Stimulated activated CD8-positive, alpha-beta memory T cell treated with anti-CD3 and anti-CD28 coated beads, Interleukin-4, amount 100 ng/mL, for 1 hour (primary cell): ENCODE results near the gene TWF1.
"Not testable (repeated sequence)": the region's sequence is repeated elsewhere in the genome, so short reads cannot be mapped to it uniquely, and the experiment has no call there.

Source experiments
- DNase-seq, 2 donors: peaks; one replicate each; pipeline ENCODE4 v3.0.0-alpha.2; 2020; ENCODE audit warnings: low read depth in 2 of 2, low spot score in 1 of 2

TWF1 gene

DNA sequence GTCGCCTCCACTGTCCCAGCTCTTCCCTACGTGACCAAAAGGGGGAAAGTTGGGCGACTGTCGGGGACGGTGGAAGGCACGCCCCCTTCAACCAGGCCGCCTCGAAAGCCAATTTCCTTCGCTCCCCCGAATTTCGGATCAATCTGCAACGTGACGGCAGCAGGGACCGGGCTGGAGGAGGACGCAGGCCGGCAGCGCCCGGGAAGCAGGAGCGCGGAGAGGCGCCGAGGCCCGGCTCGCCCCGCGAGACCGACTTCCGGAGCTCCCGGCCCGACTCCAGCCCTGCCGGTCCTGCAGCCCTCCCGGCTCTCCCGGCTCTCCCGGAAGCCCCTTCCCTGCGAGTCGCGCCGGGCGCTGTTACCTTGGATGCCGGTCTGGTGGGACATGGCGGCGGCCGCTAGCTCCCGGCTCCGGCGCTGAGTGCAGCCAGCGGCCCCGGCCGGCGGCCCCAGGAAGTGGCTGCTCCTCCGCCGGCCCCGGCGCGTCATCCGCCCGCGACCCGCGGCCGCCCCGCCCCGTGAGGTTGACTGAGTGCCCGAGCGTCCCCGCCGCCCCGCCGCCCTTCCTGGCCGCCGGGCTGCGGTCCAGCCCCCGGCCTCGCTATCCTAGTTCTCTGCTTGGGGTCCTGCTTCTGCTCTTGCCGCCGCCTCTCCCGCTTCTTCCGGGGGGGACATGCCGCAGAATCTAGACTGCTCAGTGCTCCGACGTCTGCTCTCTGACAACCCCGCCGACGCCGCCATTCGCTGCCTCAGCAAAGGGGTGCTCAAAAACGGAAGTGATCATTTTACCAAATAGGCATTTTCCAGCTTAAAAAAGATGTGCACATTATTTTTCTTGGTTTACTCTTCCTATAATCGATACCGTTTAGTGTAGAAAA lies at the start of gene TWF1:
TSS of gene TWF1 (minus strand) at position 458 of the 877 bp plus-strand sequence. CDS start at position 386, 72 bp downstream.
- DNase-seq: peak; percentile 65 to 68

DNA sequence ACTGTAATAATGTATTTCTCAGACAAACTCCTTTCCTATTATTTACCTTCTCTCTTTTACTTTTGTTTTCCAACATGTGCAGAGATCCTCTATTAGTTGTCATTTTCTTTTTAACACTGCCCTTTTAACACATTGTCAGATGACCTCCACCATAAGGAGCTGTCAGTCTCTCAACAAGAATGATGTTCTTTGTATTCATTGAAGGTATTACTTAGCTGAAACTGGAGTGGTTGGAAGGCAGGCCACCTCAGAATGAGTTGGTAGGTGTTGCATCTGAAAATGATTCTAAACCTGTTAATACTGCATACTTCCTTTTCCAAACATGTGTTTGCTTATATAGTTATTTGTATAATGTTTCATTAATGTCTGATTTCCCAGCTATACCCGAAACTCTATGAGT lies 46.6 kb upstream of the TWF1 start:
- no peak for DNase-seq

GRCh38 chr12:43848786-43849185 lies 42.7 kb upstream of the TWF1 start:
- DNase-seq: no peak

DNA sequence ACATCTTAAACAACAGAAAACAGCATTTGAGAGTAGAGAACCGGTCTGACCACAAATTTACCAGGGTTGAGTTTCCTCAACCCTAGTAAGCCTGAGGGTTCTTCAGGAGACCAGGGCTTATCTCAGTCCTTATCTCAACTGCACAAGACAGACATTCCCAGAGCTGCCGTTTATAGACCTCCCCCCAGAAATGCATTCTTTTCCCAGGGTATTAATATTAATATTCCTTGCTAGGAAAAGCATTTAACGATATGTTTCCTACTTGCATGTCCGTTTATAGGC lies 42.0 kb upstream of the TWF1 start:
- DNase-seq: no peak

DNA sequence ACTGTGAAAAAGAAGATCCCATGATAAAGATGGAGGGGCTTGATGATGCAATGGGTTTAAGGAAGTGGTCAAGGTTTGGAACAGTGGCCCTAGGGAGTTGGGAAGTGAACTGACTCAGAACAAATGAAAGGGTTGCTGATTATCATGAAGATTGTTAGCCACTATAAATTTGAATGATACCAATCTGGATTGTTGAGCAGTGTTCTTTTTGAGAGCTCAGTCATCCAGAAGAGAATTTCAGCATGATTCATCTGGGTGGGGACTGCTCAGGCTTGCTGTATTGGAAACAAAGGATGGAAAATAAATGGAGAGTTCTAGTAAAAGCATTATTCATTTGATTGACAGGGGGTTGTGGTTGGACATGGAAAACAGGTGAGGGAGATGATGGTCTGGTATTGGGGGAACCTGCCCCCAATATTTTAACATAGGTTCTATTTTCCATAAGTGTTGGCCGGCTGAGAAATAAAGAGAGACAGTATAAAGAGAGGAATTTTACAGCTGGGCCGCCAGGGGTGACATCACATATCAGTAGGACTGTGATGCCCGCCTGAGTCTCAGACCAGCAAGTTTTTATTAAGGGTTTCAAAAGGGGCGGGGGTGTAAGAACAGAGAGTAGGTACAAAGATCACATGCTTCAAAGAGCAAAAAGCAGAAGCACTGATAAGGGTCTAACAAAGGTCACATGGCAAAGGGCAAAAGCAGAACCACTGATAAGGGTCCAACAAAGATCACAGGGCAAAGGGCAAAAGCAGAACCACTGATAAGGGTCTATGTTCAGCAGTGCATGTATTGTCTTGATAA lies 41.5 kb upstream of the TWF1 start:
- DNase-seq: not testable (repeated sequence)

GRCh38 chr12:43842259-43842658 lies 36.1 kb upstream of the TWF1 start:
- no peak for DNase-seq

DNA sequence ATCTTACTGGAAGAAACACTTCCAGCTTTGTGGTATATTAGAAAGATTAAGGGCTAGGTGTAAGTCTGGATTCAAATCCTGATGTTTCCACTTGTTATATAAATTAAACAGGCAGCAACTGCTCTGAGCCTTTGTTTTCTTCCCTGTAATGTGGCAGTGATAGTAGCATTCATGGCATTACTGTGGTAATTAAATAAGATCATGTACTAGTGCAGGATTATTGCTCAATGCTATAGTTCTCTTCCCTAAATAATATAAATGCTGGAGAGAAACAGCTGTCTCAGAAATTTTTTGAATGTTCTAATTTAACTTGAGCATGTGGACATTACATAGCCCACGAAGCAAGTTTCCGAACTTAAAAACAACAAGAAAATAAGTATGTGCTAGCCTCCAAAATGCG lies 35.1 kb upstream of the TWF1 start:
- no peak for DNase-seq

DNA sequence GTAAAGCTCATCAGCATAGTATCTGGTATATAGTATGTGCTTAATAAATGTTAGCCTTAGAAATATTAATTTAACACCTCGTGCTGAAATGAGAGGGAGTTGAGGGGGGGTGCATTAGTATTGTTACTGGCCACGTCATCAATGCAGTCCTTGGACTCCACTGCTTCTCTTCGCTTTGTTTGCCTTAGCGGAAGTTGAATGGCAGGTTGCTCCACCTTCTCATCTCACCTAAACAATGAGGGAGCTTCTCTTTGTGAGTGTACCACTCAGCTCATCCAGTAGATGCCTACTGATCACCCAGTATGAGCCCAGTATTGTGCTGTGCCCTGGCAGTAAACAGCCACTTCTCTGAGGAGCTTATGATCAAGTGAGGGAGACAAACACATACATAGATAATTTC lies 34.2 kb upstream of the TWF1 start:
- no peak for DNase-seq

GRCh38 chr12:43836475-43836989 lies 30.4 kb upstream of the TWF1 start:
- DNase-seq: no peak

DNA sequence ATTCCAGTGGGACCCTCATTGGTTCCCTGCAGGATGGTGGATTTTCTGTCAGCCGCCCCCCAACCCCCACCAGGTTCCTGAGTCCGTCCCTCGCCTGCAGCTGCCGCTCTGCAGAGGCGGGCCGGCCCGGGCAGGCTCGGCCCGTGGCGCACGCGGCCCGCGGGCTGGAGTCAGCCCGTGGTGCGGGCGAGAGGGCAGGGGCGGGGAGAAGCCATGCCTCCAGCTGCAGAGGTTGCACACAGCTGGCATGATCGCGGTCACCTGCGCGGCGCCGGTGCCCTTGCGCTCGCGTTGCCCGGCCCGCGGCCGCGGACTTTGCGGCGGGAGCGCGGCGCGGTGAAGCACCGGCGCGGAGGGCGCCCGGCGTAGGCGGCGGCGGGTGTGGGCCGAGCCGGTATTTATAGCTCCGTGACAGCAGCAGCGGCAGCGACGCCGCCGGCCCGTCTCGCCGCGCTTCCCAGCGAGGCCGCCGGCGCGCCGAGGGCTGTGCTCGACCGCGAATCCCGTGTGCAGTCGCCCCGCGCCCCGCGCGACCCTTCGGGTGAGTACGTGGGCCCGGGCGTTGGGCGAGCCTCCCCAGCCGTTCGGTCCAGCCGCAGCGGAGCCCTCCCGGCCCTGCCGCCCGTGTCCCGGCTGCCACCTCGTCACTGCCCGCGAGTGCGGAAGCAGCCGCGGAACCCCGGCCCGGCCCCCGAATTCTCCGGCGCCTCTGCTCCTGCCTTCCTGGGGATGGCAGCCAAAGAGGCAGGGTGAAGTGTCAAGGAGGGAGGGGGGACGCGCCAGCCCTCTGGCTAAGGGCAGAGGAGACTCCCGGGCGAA lies 29.7 kb upstream of the TWF1 start, which contains the start of gene TMEM117:
TSS of gene TMEM117 (plus strand) at position 426 of the 819 bp plus-strand sequence.
- DNase-seq: peak; percentile 17 to 27

GRCh38 chr12:43835264-43835655 lies 29.1 kb upstream of the TWF1 start:
- no peak for DNase-seq

DNA sequence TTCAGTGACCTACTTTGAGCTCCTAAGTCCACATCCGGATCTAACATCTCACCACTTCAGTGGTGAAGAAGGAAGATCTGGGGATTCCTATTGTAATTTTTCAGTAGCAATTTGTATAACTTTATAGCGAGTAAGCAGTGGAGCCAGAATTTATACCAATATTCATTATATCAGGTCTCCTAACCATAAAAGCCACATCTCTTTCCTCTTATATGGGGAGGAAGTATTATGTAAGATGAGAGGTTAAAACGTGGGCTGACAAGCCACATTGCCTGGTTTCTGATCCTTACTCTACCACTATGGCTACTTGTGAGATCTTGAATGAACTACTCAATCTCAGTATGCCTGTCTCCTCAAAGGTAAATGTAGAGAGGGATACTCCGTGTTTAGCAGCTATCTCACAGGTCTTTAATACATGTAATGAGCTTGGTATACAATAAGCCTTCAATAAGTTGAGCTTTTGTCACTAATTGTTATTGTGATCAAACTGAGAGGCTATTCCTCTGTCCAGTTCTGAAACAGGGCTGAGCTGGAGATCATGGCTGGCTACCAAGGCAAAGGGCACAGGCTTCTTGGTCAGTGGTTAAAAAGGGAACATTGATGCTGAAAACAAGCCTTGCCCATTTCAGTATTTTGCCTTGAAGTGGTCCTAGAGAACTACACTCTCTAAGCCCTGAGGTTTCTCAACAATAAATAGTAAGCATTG lies 26.5 kb upstream of the TWF1 start:
- DNase-seq: no peak

GRCh38 chr12:43827093-43827492 lies 21.0 kb upstream of the TWF1 start:
- DNase-seq: no peak

DNA sequence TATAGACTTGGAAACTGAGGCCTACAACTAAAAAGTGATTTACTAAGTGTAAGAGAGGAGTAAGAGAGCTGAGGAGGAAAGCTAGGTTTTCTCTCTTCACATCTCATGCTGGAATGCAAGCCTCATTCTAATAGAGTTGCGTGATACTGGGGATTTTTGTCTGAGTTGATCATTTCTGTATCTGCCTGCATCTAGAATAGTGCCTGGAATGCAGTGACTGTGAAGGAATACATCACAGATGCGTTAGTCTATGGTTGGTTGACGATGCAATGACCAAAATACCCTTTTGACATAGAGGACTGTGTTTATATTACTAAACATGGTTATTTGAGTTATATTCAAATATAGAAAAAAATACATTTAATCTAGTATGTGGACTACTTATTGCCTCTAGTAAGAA lies 20.6 kb upstream of the TWF1 start:
- DNase-seq: no peak

- no peak for DNase-seq
Observed at GRCh38 chr12:43824207-43824775, 18.2 kb upstream of the TWF1 start.

DNA sequence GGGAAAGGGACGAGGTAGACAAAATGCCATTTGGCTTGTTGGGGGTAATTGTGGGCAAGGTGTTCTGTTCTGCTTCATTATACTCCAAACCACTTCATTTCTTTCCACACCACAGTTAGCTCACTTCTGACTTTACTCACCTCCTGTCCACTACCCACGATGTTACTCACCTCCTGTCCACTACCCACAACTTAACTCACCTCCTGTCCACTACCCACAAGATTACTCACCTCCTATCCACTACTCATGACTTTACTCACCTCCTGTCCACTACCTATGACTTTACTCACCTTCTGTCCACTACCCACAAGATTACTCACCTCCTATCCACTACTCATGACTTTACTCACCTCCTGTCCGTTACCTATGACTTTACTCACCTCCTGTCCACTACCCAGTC lies 10.1 kb upstream of the TWF1 start:
- no peak for DNase-seq

DNA sequence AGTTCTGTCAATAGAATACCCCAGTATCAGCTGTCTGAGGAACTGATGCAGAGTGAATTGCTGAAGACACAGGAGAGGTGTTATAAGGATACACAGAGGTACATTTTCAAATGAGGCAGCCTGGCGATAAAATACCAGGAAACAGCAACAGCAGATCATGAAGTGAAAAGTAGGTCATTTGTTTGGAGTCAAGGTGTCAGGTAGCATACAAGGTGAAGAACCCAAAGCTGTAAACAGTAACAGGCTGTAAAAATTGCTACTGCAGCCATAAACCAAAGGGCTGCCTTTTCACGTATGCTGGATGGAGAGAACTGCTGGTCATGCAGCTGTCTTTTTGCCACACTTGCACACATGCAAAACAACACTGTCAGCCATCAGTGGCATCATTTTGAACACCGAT lies 9.3 kb upstream of the TWF1 start:
- no peak for DNase-seq

DNA sequence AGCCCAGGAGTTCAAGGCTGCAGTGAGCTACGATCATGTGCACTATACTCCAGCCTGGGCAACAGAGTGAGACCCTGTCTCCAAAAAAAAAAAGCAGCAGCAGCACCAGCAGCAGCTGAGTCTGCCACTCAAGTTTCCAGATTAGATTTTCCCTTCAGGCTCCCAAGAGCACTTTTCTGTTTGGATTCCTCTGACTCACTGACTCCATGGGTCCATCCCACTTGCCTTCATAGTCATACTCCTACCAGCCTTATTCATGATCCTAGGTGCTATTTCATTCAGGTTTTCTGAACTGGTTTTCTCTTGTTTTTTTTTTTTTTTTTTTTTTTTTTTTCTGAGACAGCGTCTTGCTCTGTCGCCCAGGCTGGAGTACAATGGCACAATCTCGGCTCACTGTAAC lies 6.8 kb upstream of the TWF1 start:
- DNase-seq: no peak

GRCh38 chr12:43812057-43812456 lies 5.9 kb upstream of the TWF1 start:
- no peak for DNase-seq

- DNase-seq: no peak
Observed at GRCh38 chr12:43807386-43807785, 1.3 kb upstream of the TWF1 start.

GRCh38 chr12:43806737-43807072 lies 588 bp upstream of the TWF1 start:
- no peak for DNase-seq
